Thoracic aorta (tissue), 2 donors: ENCODE results near the gene PPHLN1. TPM values are rescaled to one million over a fixed set of nuclear protein-coding genes. Genes with fewer than 3 reads are reported as not detected.
"Not testable (repeated sequence)": the region's sequence is repeated elsewhere in the genome, so short reads cannot be mapped to it uniquely, and the experiment has no call there.

Experiments used
- ATAC-seq: fragments of 150-250 bp; one replicate; pipeline ENCODE4 v1.8.0; 2017; ENCODE audit warnings: low read depth; ENCODE audit not compliant: insufficient number of reproducible peaks, low FRiP score
- DNase-seq: peaks from one replicate; pipeline ENCODE4 v3.0.0-alpha.2; 2020; ENCODE audit warnings: low spot score
- H3K27ac ChIP-seq, 2 donors: fragments of 200-600 bp; sonication (generic); 1 replicate in 1 of 2; 2 replicates in 1 of 2; pipeline ENCODE4 v1.5.1; 2016; ENCODE audit warnings: mild to moderate bottlenecking in 2 of 2, moderate library complexity in 2 of 2
- H3K27me3 ChIP-seq: fragments of 200-600 bp; sonication (generic); replicated peaks from 2 replicates; pipeline ENCODE4 v1.6.0; 2016; ENCODE audit warnings: mild to moderate bottlenecking; ENCODE audit not compliant: insufficient read depth
- H3K36me3 ChIP-seq: fragments of 200-600 bp; sonication (generic); one replicate; pipeline ENCODE4 v1.5.1; 2016
- H3K4me1 ChIP-seq, 2 donors: fragments of 200-600 bp; sonication (generic); 1 replicate in 1 of 2; 2 replicates in 1 of 2; pipeline versions ENCODE4 v1.5.1 to v1.6.0; 2016; ENCODE audit warnings: low read depth in 2 of 2, mild to moderate bottlenecking in 1 of 2; ENCODE audit not compliant: control insufficient read depth in 1 of 2
- H3K4me3 ChIP-seq: fragments of 200-600 bp; sonication (generic); 2 replicates; pipeline ENCODE4 v1.5.1; 2016; ENCODE audit warnings: mild to moderate bottlenecking
- H3K9me3 ChIP-seq: fragments of 200-600 bp; sonication (generic); 2 replicates; pipeline ENCODE4 v1.5.1; 2016
- CTCF ChIP-seq: fragments of 200-600 bp; sonication (generic); IDR thresholded peaks from one replicate; pipeline ENCODE4 v1.5.1; 2019; ENCODE audit warnings: antibody characterized with exemption
- total RNA-seq, 2 donors: library from RNA; depleted of rRNA; stranded (reverse); fragments of >200 nt; gene quantifications; one replicate each; pipeline versions ENCODE4 v1.1.0 to v1.2.3, GENCODE V29; 2016

PPHLN1 gene
- total RNA-seq, 2 donors from 2014 or later = 41.7 to 95.8 TPM

- no peaks in the 10 kb centered on the region for H3K36me3 ChIP-seq
Observed at GRCh38 chr12:42385326-42385841, 59.4 kb downstream of the PPHLN1 start.

GRCh38 chr12:42386308-42386707 is 60.3 kb downstream of the PPHLN1 start:
- H3K9me3 ChIP-seq = no peaks in the 10 kb centered on the region

More at GRCh38 chr12:42385326-42385841, 59.4 kb downstream of the PPHLN1 start:
- H3K9me3 ChIP-seq = no peaks in the 10 kb centered on the region
- ATAC-seq (no peak), DNase-seq (no peak)
- H3K27ac ChIP-seq = no peak overlapping the region
- no peaks in the 10 kb centered on the region for H3K27me3 ChIP-seq
- no peak overlapping the region for H3K4me3 ChIP-seq
- no peak for TF ChIP-seq CTCF
- H3K4me1 ChIP-seq = no peaks in the 10 kb centered on the region

GRCh38 chr12:42388086-42388485 is 62.1 kb downstream of the PPHLN1 start:
- H3K4me1 ChIP-seq, H3K4me3 ChIP-seq, H3K27ac ChIP-seq, H3K36me3 ChIP-seq, H3K27me3 ChIP-seq, H3K9me3 ChIP-seq, ATAC-seq, DNase-seq: not testable (repeated sequence)

More at GRCh38 chr12:42386308-42386707, 60.3 kb downstream of the PPHLN1 start:
- no peaks in the 10 kb centered on the region for H3K4me1 ChIP-seq
- no peak for TF ChIP-seq CTCF
- H3K27ac ChIP-seq = no peak overlapping the region
- no peaks in the 10 kb centered on the region for H3K36me3 ChIP-seq
- DNase-seq (no peak), ATAC-seq (no peak)
- no peaks in the 10 kb centered on the region for H3K27me3 ChIP-seq
- H3K4me3 ChIP-seq = no peak overlapping the region

- Histone ChIP-seq H3K36me3 (no peaks in the 10 kb centered on the region), H3K27me3 (no peaks in the 10 kb centered on the region), H3K9me3 (no peaks in the 10 kb centered on the region), H3K4me3 (no peak overlapping the region), H3K27ac (no peak overlapping the region), H3K4me1 (no peaks in the 10 kb centered on the region)
- TF ChIP-seq CTCF = no peak
- no peak for DNase-seq
- ATAC-seq = no peak
Observed at GRCh38 chr12:42394429-42394828, 68.5 kb downstream of the PPHLN1 start.

- Histone ChIP-seq H3K36me3 (no peaks in the 10 kb centered on the region), H3K27me3 (no peaks in the 10 kb centered on the region), H3K4me1 (no peaks in the 10 kb centered on the region), H3K9me3 (no peaks in the 10 kb centered on the region), H3K4me3 (no peak overlapping the region), H3K27ac (no peak overlapping the region)
- DNase-seq (no peak), ATAC-seq (no peak)
- TF ChIP-seq CTCF = no peak
Observed at GRCh38 chr12:42396473-42397259, 70.7 kb downstream of the PPHLN1 start.
